Measurements from ENCODE around the gene OR5D13. TPM values are rescaled to one million over a fixed set of nuclear protein-coding genes. Genes with fewer than 3 reads are reported as not detected.

Gene OR5D13
- total and polyA plus RNA-seq, 2 donors (not counting 3 experiments of a cell fraction or from before 2014, with no cell fraction given) = not detected

DNA sequence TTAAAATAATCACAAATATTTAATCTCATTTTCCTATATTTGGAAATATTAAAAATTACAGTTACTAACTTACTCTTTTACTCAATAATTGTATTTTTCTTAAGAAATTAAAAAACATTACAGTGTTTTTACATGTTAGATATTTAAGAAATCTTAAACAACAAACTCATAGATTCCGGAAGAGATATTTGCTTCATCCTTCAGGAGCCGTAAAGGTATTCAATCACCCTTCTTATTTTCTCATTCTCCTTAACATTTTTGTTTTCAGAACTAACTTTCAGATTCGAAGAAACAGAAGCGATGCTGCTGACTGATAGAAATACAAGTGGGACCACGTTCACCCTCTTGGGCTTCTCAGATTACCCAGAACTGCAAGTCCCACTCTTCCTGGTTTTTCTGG, 46.1 kb downstream of the OR5D13 start, which contains the start of gene OR5D18:
TSS of gene OR5D18 (plus strand) at position 301 of the 400 bp plus-strand sequence. CDS start at position 301, 0 bp downstream.
- TF ChIP-seq GATA2 (IDR thresholded peaks at IDR 0.05; ENCODE audit: insufficient read depth, insufficient read length, low read depth, low read length) = no peak
- no peak for TF ChIP-seq JUN (IDR thresholded peaks at IDR 0.05; ENCODE audit: borderline replicate concordance, insufficient read depth, insufficient read length, low read depth)
- no peak for TF ChIP-seq POLR2AphosphoS5 (IDR thresholded peaks at IDR 0.05; ENCODE audit: insufficient read depth, low read depth, low read length)
- TF ChIP-seq, protein P1, sequence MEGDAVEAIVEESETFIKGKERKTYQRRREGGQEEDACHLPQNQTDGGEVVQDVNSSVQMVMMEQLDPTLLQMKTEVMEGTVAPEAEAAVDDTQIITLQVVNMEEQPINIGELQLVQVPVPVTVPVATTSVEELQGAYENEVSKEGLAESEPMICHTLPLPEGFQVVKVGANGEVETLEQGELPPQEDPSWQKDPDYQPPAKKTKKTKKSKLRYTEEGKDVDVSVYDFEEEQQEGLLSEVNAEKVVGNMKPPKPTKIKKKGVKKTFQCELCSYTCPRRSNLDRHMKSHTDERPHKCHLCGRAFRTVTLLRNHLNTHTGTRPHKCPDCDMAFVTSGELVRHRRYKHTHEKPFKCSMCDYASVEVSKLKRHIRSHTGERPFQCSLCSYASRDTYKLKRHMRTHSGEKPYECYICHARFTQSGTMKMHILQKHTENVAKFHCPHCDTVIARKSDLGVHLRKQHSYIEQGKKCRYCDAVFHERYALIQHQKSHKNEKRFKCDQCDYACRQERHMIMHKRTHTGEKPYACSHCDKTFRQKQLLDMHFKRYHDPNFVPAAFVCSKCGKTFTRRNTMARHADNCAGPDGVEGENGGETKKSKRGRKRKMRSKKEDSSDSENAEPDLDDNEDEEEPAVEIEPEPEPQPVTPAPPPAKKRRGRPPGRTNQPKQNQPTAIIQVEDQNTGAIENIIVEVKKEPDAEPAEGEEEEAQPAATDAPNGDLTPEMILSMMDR (IDR thresholded peaks at IDR 0.05; ENCODE audit: extremely low read depth in 1 of 2, insufficient read depth in 1 of 2, low read depth in 1 of 2, low read length in 2 of 2) = no peak
- TF ChIP-seq MYC (IDR thresholded peaks at IDR 0.05; ENCODE audit: low read depth, low read length) = no peak
- TF ChIP-seq, protein P2, sequence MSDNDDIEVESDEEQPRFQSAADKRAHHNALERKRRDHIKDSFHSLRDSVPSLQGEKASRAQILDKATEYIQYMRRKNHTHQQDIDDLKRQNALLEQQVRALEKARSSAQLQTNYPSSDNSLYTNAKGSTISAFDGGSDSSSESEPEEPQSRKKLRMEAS (IDR thresholded peaks at IDR 0.05; ENCODE audit: insufficient read depth, insufficient read length) = no peak
- no peak for TF ChIP-seq EZH2 (IDR thresholded peaks at IDR 0.05; ENCODE audit: borderline replicate concordance, low read depth, low read length, severe bottlenecking)
- no peak for TF ChIP-seq FOS (IDR thresholded peaks at IDR 0.05; ENCODE audit: borderline replicate concordance, insufficient read depth, low read length)
- TF ChIP-seq POLR2A (IDR thresholded peaks at IDR 0.05; ENCODE audit: low read depth, low read length) = no peak
- DNase-seq (ENCODE audit: low read depth, low spot score) (no peak), FAIRE-seq (no peak)
- H3K9me1 ChIP-seq (replicated peaks; ENCODE audit: control insufficient read depth, extremely low read depth, insufficient read depth, low read length) = no peaks in the 10 kb centered on the region
- POLR2A ChIA-PET = no interaction called here
- no peak within 1 kb of the TSS for H3K9ac ChIP-seq (replicated peaks; ENCODE audit: extremely low read depth, insufficient read depth, low read length)
- no peaks in the 10 kb centered on the region for H3K36me3 ChIP-seq (ENCODE audit: control insufficient read depth in 2 of 2, extremely low read depth in 1 of 2, insufficient read depth in 2 of 2, low read length in 2 of 2)
- peaks cover 3% of the 10 kb centered on the region for H3K9me3 ChIP-seq (replicated peaks; ENCODE audit: control insufficient read depth, insufficient read depth, low read length)
- no peaks in the 10 kb centered on the region for H3K4me1 ChIP-seq (ENCODE audit: control insufficient read depth, extremely low read depth, insufficient read depth, low read length)
- H4K20me1 ChIP-seq (replicated peaks; ENCODE audit: control insufficient read depth, extremely low read depth, insufficient read depth, low read length) = no peaks in the 10 kb centered on the region
- CTCF ChIA-PET = no interaction called here
- no peak within 1 kb of the TSS for H3K4me3 ChIP-seq (replicated peaks in 1 of 3; ENCODE audit: insufficient read depth in 1 of 3, low read depth in 1 of 3, low read length in 3 of 3)
- intact Hi-C loops (cut with micrococcal nuclease) (no loop called here), dilution Hi-C loops (cut with MboI; ENCODE audit: extremely low pct_ligation_motif_present, low sequenced_read_pairs) (no loop called here)
- H3K27me3 ChIP-seq (ENCODE audit: control insufficient read depth in 2 of 2, insufficient read depth in 2 of 2, low read length in 2 of 2) = no peaks in the 10 kb centered on the region
- no peak within 1 kb of the TSS for H2AFZ ChIP-seq (ENCODE audit: low read depth, low read length)
- H3K27ac ChIP-seq (ENCODE audit: insufficient read depth, low read depth, low read length) = no peak within 1 kb of the TSS
- no peak within 1 kb of the TSS for H3K4me2 ChIP-seq (ENCODE audit: insufficient read depth, low read length)
- H3K79me2 ChIP-seq (ENCODE audit: control insufficient read depth, insufficient read depth, low read length) = no peaks in the 10 kb centered on the region
- BruUV-seq (replicated peaks) = no TSS peak

Other genes starting within 250 kb of the OR5D13 start
- gene OR4C15, start 219.0 kb upstream of the OR5D13 start, total RNA-seq = not detected in 2 replicates
- not detected in 2 replicates for gene OR4C15, start 219.0 kb upstream of the OR5D13 start, polyA plus RNA-seq
- not detected in 2 replicates for gene OR4C16, start 201.3 kb upstream of the OR5D13 start, total RNA-seq
- gene OR4C16, start 201.3 kb upstream of the OR5D13 start, polyA plus RNA-seq = not detected in 2 replicates
- not detected in 2 replicates for gene OR4C11, start 165.8 kb upstream of the OR5D13 start, total RNA-seq
- not detected in 2 replicates for gene OR4C11, start 165.8 kb upstream of the OR5D13 start, polyA plus RNA-seq
- not detected in 2 replicates for gene OR4P4, start 138.3 kb upstream of the OR5D13 start, total RNA-seq
- not detected in 2 replicates for gene OR4P4, start 138.3 kb upstream of the OR5D13 start, polyA plus RNA-seq
- not detected in 2 replicates for gene OR4S2, start 125.1 kb upstream of the OR5D13 start, total RNA-seq
- not detected in 2 replicates for gene OR4S2, start 125.1 kb upstream of the OR5D13 start, polyA plus RNA-seq
- gene OR4C6, start 111.2 kb upstream of the OR5D13 start, total RNA-seq = not detected in 2 replicates
- gene OR4C6, start 111.2 kb upstream of the OR5D13 start, polyA plus RNA-seq = not detected in 2 replicates
- gene OR5D14, start 22.1 kb downstream of the OR5D13 start, total RNA-seq = not detected in 2 replicates
- not detected in 2 replicates for gene OR5D14, start 22.1 kb downstream of the OR5D13 start, polyA plus RNA-seq
- not detected in 2 replicates for gene OR5L1, start 37.9 kb downstream of the OR5D13 start, total RNA-seq
- gene OR5L1, start 37.9 kb downstream of the OR5D13 start, polyA plus RNA-seq = not detected in 2 replicates
- not detected in 2 replicates for gene OR5D18, start 46.2 kb downstream of the OR5D13 start, total RNA-seq
- gene OR5D18, start 46.2 kb downstream of the OR5D13 start, polyA plus RNA-seq = not detected in 2 replicates
- not detected in 2 replicates for gene OR5L2, start 53.8 kb downstream of the OR5D13 start, total RNA-seq
- not detected in 2 replicates for gene OR5L2, start 53.8 kb downstream of the OR5D13 start, polyA plus RNA-seq
- gene OR5D16, start 65.3 kb downstream of the OR5D13 start, total RNA-seq = not detected in 2 replicates
- gene OR5D16, start 65.3 kb downstream of the OR5D13 start, polyA plus RNA-seq = not detected in 2 replicates
- gene TRIM51, start 109.9 kb downstream of the OR5D13 start, total RNA-seq = not detected in 2 replicates
- gene TRIM51, start 109.9 kb downstream of the OR5D13 start, polyA plus RNA-seq = not detected in 2 replicates
- not detected in 2 replicates for gene OR5W2, start 141.1 kb downstream of the OR5D13 start, total RNA-seq
- not detected in 2 replicates for gene OR5W2, start 141.1 kb downstream of the OR5D13 start, polyA plus RNA-seq
- not detected in 2 replicates for gene OR5I1, start 163.0 kb downstream of the OR5D13 start, total RNA-seq
- gene OR5I1, start 163.0 kb downstream of the OR5D13 start, polyA plus RNA-seq = not detected in 2 replicates
- gene OR10AG1, start 196.5 kb downstream of the OR5D13 start, total RNA-seq = not detected in 2 replicates
- gene OR10AG1, start 196.5 kb downstream of the OR5D13 start, polyA plus RNA-seq = not detected in 2 replicates
- not detected in 2 replicates for gene OR5F1, start 221.2 kb downstream of the OR5D13 start, total RNA-seq
- not detected in 2 replicates for gene OR5F1, start 221.2 kb downstream of the OR5D13 start, polyA plus RNA-seq